ENCODE data around the gene HUNK.

DNA sequence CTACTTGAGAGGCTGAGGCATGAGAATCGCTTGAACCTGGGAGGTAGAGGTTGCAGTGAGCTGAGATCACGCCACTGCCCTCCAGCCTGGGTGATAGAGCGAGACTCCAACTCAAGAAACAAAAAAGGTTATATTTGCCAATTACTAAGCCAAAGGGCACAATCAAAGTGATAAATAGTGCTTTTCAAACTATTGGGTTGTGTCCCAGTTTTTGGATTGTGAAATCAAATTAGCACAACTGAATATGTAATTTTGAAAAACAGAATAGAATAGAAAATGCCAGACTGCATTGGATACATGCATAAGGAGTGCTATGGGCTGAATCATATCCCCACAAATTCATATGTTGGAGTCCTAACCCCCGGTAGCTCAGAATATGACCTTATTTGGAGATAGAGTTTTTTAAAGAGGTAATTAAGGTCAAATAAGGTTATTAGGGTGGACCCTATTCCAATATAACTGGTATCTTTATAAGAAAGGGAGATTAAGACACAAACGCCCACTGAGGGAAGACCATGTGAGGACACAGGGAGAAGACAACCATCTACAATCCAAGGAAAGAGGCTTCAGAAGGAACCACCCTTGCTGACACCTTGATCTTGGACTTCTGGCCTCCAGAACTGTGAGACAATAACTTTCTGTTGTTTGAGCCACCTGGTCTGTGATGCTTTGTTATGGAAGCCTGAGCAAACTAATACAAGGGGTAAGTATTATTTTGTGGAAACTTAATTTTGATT lies 42.9 kb upstream of the HUNK start:
- TF ChIP-seq, protein P1, sequence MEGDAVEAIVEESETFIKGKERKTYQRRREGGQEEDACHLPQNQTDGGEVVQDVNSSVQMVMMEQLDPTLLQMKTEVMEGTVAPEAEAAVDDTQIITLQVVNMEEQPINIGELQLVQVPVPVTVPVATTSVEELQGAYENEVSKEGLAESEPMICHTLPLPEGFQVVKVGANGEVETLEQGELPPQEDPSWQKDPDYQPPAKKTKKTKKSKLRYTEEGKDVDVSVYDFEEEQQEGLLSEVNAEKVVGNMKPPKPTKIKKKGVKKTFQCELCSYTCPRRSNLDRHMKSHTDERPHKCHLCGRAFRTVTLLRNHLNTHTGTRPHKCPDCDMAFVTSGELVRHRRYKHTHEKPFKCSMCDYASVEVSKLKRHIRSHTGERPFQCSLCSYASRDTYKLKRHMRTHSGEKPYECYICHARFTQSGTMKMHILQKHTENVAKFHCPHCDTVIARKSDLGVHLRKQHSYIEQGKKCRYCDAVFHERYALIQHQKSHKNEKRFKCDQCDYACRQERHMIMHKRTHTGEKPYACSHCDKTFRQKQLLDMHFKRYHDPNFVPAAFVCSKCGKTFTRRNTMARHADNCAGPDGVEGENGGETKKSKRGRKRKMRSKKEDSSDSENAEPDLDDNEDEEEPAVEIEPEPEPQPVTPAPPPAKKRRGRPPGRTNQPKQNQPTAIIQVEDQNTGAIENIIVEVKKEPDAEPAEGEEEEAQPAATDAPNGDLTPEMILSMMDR (IDR thresholded peaks at IDR 0.05), result no peak
- TF ChIP-seq POLR2A (IDR thresholded peaks at IDR 0.05), result no peak

Measured in adrenal gland (tissue), 5 donors.